Ovary (tissue), 3 donors: ENCODE data around the gene ERICH6.

Source experiments
- CTCF ChIP-seq, 3 donors: fragments of 450-650 bp in 2 of 3; fragments of 200-600 bp in 1 of 3; IDR thresholded peaks; one replicate each; pipeline versions ENCODE4 v1.5.1 to v1.8.0; 2016 to 2022; ENCODE audit warnings: antibody characterized with exemption in 3 of 3, mild to moderate bottlenecking in 1 of 3
- EP300 ChIP-seq: sonication (generic); formaldehyde crosslinking; IDR thresholded peaks from one replicate; pipeline ENCODE4 v1.6.1; 2017; ENCODE audit warnings: antibody characterized with exemption
- POLR2A ChIP-seq: fragments of 450-650 bp; IDR thresholded peaks from one replicate; pipeline ENCODE4 v1.6.1; 2017; ENCODE audit warnings: antibody characterized with exemption, mild to moderate bottlenecking, moderate library complexity
- donor health status: DM: no; HTN: no; CAD: no.

GRCh38 chr3:150666167-150666566 is 37.6 kb downstream of the ERICH6 start:
- TF ChIP-seq POLR2A (no peak), CTCF (IDR thresholded peaks at IDR 0.05) (no peak), EP300 (no peak)
